Immature natural killer cell (primary cell): Measurements from ENCODE around the gene ETV6. TPM values are rescaled to one million over a fixed set of nuclear protein-coding genes. Genes with fewer than 3 reads are reported as not detected.

Source experiments
- DNase-seq, 3 donors: peaks; one replicate each; pipeline ENCODE4 v3.0.0; 2022; ENCODE audit warnings: mixed read lengths in 1 of 3
- H3K27ac Mint-ChIP-seq, 6 donors: one replicate each; pipeline ENCODE4 v1.8.0; 2020; ENCODE audit warnings: mixed read lengths in 6 of 6, mild to moderate bottlenecking in 5 of 6, inconsistent platforms in 4 of 6, moderate library complexity in 3 of 6
- H3K27me3 Mint-ChIP-seq, 3 donors: one replicate each; pipeline ENCODE4 v1.8.0; 2020 to 2021; ENCODE audit warnings: low read depth in 3 of 3, mild to moderate bottlenecking in 3 of 3, mixed read lengths in 3 of 3, moderate library complexity in 3 of 3, inconsistent platforms in 1 of 3
- H3K36me3 Mint-ChIP-seq, 3 donors: one replicate each; pipeline ENCODE4 v1.8.0; 2020; ENCODE audit warnings: mixed read lengths in 3 of 3, inconsistent platforms in 2 of 3, mild to moderate bottlenecking in 2 of 3
- H3K4me1 Mint-ChIP-seq, 2 donors: one replicate each; pipeline ENCODE4 v1.8.0; 2020; ENCODE audit warnings: inconsistent platforms in 2 of 2, mild to moderate bottlenecking in 2 of 2, mixed read lengths in 2 of 2, moderate library complexity in 1 of 2
- H3K4me3 Mint-ChIP-seq, 5 donors: one replicate each; pipeline ENCODE4 v1.8.0; 2020; ENCODE audit warnings: mild to moderate bottlenecking in 5 of 5, mixed read lengths in 5 of 5, inconsistent platforms in 3 of 5, moderate library complexity in 3 of 5
- H3K9me3 Mint-ChIP-seq, 6 donors: one replicate each; pipeline ENCODE4 v1.8.0; 2020; ENCODE audit warnings: mild to moderate bottlenecking in 6 of 6, mixed read lengths in 6 of 6, inconsistent platforms in 4 of 6, moderate library complexity in 3 of 6
- polyA plus RNA-seq, 3 donors: library from polyadenylated mRNA; unstranded; fragments of 300-500 nt; fragmentation: Illumina TruSeq; gene quantifications; one replicate each; pipeline ENCODE4 v1.2.3, GENCODE V29; 2021

ETV6 gene
- polyA plus RNA-seq, 3 donors from 2014 or later, result 3.0 to 5.4 (median 3.2) TPM

DNA sequence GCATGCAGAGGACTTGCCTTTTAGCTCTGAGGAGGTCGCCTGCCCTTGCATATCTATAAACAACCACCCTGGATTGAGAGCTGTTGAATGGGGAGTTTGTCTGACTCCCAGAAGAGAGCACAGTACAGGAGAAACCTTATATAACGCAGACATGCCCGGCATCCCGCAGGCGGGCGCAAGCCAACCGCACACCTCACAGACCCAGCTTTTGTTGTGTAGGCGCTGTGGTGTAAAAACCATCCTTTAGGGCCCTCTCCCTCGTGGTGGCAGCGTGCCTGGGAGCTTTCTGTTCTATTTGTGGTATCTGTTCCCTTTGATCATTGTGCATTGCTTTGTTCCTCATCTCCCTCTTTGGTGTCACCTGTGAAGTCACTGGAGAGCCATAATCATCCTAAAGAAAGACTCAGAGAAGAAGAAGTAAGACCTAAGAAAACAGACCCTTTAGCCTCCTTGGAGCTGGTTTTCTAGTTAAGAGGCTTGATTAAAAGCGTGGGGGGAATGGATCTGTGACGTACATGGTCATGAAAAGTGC, 77.7 kb downstream of the ETV6 start:
- H3K27ac Mint-ChIP-seq, result peak overlapping the region in 3 of 6 donors; percentile 22 to 47 (median 23)
- no peak overlapping the region for H3K4me3 Mint-ChIP-seq
- H3K9me3 Mint-ChIP-seq, result no peaks in the 10 kb centered on the region
- peaks cover 0 to 6% (median 3%) of the 10 kb centered on the region in 3 donors for H3K36me3 Mint-ChIP-seq
- H3K4me1 Mint-ChIP-seq, result peaks cover 44 to 57% of the 10 kb centered on the region in 2 donors
- DNase-seq, result peak in 2 of 3 donors; percentile 4 to 7
- peaks cover 0 to 1% (median 0%) of the 10 kb centered on the region in 3 donors for H3K27me3 Mint-ChIP-seq

- no peak overlapping the region for H3K27ac Mint-ChIP-seq
- peaks cover 48 to 59% of the 10 kb centered on the region in 2 donors for H3K4me1 Mint-ChIP-seq
- peaks cover 0 to 1% (median under 1%) of the 10 kb centered on the region in 3 donors for H3K27me3 Mint-ChIP-seq
- H3K9me3 Mint-ChIP-seq, result no peaks in the 10 kb centered on the region
- no peak overlapping the region for H3K4me3 Mint-ChIP-seq
- peaks cover 0 to 6% (median 3%) of the 10 kb centered on the region in 3 donors for H3K36me3 Mint-ChIP-seq
- no peak for DNase-seq
These were observed 78.8 kb downstream of the ETV6 start for GRCh38 chr12:11728154-11728755.

DNA sequence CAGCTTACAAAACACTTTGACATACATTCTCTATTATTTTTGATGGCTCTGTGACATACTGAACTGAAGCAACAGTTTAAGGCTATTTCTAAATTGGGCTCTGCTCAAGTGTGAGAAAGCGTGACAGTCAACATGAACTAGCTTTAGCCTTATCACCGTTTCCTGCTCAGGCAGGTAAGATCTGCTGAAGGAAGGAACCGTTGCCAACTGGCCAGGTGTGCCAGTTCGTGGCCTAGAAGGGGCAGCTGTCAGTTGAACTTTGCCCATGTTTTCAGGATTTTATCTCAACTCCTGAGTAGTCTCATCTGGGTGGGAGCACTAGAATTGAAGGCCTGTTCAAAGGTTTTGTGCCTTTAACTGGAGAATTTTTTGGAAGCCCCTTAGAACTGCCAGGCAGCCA, 79.5 kb downstream of the ETV6 start:
- DNase-seq, result no peak
- H3K27me3 Mint-ChIP-seq, result peaks cover 0 to 3% (median 2%) of the 10 kb centered on the region in 3 donors
- peak overlapping the region in 2 of 6 donors; percentile 32 to 46 for H3K27ac Mint-ChIP-seq
- peaks cover 50 to 59% of the 10 kb centered on the region in 2 donors for H3K4me1 Mint-ChIP-seq
- peaks cover 0 to 6% (median 3%) of the 10 kb centered on the region in 3 donors for H3K36me3 Mint-ChIP-seq
- H3K9me3 Mint-ChIP-seq, result no peaks in the 10 kb centered on the region
- no peak overlapping the region for H3K4me3 Mint-ChIP-seq

GRCh38 chr12:11729439-11730150, 80.1 kb downstream of the ETV6 start:
- peak overlapping the region in 3 of 6 donors; percentile 46 to 69 (median 66) for H3K27ac Mint-ChIP-seq
- H3K9me3 Mint-ChIP-seq, result no peaks in the 10 kb centered on the region
- H3K36me3 Mint-ChIP-seq, result peaks cover 0 to 6% (median 3%) of the 10 kb centered on the region in 3 donors
- no peak for DNase-seq
- peaks cover 45 to 60% of the 10 kb centered on the region in 2 donors for H3K4me1 Mint-ChIP-seq
- no peak overlapping the region for H3K4me3 Mint-ChIP-seq
- H3K27me3 Mint-ChIP-seq, result peaks cover 0 to 3% (median 2%) of the 10 kb centered on the region in 3 donors

DNA sequence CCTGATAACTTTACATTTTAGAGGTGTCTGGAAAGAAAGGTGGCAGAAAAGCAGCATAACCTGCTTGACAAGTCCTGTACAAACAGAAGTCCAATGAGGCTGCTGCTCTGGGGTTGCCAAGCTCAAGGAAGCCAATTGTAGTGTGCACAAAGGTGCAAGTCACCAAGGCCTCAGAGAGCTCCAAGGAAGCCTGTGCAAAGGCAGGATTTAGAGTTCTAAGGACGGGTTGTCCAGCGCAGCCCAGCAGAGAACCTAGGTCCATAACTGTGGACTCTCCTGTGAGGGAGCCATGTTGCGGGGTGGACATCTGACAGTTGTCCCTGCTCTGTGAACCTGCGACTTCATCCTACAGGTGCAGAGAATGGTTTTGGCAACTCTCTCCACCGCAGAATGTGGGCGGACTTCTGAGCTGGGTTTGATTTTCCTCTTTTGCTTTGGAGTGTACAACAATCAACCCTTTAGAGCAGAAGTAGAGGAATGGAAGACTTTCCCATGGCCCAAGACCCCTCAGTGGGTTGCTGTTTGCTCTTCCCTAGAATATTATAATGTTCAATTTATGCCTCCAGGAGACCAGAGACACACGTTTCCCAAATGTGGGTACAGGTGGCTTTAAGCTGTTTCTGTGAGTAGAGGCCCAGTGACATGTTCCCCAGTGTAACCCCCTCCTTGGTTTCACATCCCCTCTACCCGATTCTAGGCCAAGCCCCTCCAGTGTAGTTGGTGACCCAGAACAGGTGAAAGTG, 81.0 kb downstream of the ETV6 start:
- H3K4me3 Mint-ChIP-seq, result peak overlapping the region in 2 of 5 donors; percentile 15
- peaks cover 0 to 3% (median 2%) of the 10 kb centered on the region in 3 donors for H3K27me3 Mint-ChIP-seq
- H3K27ac Mint-ChIP-seq, result peak overlapping the region; percentile 12 to 90 (median 58)
- peaks cover 0 to 6% (median 3%) of the 10 kb centered on the region in 3 donors for H3K36me3 Mint-ChIP-seq
- no peaks in the 10 kb centered on the region for H3K9me3 Mint-ChIP-seq
- H3K4me1 Mint-ChIP-seq, result peaks cover 48 to 66% of the 10 kb centered on the region in 2 donors
- no peak for DNase-seq

DNA sequence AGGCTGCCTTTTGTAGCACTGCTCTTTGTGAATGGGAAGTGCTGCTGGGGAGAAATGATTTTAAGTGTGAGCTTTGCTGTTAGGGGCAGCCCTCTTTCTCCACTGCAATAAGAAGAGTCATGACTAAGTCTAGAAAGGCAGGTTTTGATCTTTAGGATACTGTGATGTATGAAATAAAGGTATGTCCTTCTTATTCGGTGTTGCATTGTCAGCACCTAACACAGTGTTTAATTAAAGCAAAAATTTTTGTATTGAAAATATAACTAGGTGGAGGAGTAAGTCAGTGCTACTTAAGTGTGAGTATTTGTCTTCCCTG, 81.5 kb downstream of the ETV6 start:
- H3K36me3 Mint-ChIP-seq, result peaks cover 0 to 2% (median 0%) of the 10 kb centered on the region in 3 donors
- H3K9me3 Mint-ChIP-seq, result no peaks in the 10 kb centered on the region
- peaks cover 0 to 3% (median 2%) of the 10 kb centered on the region in 3 donors for H3K27me3 Mint-ChIP-seq
- H3K27ac Mint-ChIP-seq, result peak overlapping the region; percentile 12 to 90 (median 58)
- DNase-seq, result no peak
- peak overlapping the region in 4 of 5 donors; percentile 4 to 15 (median 10) for H3K4me3 Mint-ChIP-seq
- peaks cover 43 to 60% of the 10 kb centered on the region in 2 donors for H3K4me1 Mint-ChIP-seq

DNA sequence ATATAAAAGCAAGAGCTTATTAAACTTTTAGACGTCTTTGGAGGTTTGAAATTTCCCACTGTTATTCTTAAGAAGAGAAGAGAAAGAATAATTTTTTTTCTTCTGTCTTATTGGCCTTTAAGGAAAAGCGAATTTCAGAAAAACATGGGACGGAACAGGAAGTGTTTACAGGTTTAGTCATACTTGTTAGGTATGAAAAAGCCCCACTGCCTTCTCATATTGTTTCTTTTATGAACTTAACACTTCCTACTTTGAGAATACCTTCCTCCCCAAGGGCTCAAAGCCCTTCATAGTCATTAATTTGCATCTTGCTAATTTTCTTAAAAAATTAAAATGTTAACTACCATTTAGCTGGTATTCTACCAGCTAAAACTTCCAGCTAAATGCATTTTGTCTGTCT, 82.0 kb downstream of the ETV6 start:
- Mint-ChIP-seq H3K4me3 (peak overlapping the region in 2 of 5 donors; percentile 4 to 15), H3K36me3 (no peaks in the 10 kb centered on the region), H3K27ac (peak overlapping the region in 3 of 6 donors; percentile 42 to 63 (median 60)), H3K9me3 (no peaks in the 10 kb centered on the region), H3K27me3 (peaks cover 1 to 3% (median 2%) of the 10 kb centered on the region in 3 donors), H3K4me1 (peaks cover 39 to 57% of the 10 kb centered on the region in 2 donors)
- no peak for DNase-seq

DNA sequence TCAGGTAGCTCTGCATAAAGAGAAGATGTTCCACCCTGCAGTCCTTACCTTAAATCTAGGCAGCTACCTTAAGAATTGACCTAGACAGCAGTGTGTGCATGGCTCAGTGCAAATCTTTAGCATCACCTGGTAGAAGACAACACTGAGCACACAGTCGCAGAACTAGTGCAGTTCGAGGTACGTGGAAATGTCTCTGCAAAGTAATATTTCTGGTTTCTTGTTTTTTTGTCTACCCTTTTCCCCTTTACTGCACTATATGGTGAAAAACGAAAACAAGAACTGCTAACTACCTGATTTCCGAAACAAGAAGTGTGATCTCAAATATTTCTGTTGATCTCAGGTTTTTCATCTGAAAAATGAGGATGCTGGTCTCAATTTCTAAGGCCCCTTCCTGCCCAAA, 82.5 kb downstream of the ETV6 start:
- H3K36me3 Mint-ChIP-seq, result no peaks in the 10 kb centered on the region
- peaks cover 2 to 3% (median 2%) of the 10 kb centered on the region in 3 donors for H3K27me3 Mint-ChIP-seq
- H3K4me3 Mint-ChIP-seq, result no peak overlapping the region
- H3K27ac Mint-ChIP-seq, result peak overlapping the region in 1 of 6 donors; percentile 67
- no peaks in the 10 kb centered on the region for H3K9me3 Mint-ChIP-seq
- H3K4me1 Mint-ChIP-seq, result peaks cover 36 to 57% of the 10 kb centered on the region in 2 donors
- no peak for DNase-seq

- H3K4me1 Mint-ChIP-seq, result peaks cover 33 to 53% of the 10 kb centered on the region in 2 donors
These were observed 83.2 kb downstream of the ETV6 start for GRCh38 chr12:11732715-11733114.

GRCh38 chr12:11734580-11735180, 85.2 kb downstream of the ETV6 start:
- peaks cover 30 to 45% of the 10 kb centered on the region in 2 donors for H3K4me1 Mint-ChIP-seq
- H3K27ac Mint-ChIP-seq, result no peak overlapping the region
- H3K9me3 Mint-ChIP-seq, result no peaks in the 10 kb centered on the region
- H3K36me3 Mint-ChIP-seq, result no peaks in the 10 kb centered on the region
- H3K27me3 Mint-ChIP-seq, result peaks cover 2 to 3% (median 2%) of the 10 kb centered on the region in 3 donors
- no peak overlapping the region for H3K4me3 Mint-ChIP-seq
- no peak for DNase-seq

More at GRCh38 chr12:11732715-11733114, 83.2 kb downstream of the ETV6 start:
- H3K4me3 Mint-ChIP-seq, result peak overlapping the region in 1 of 5 donors; percentile 37
- no peaks in the 10 kb centered on the region for H3K9me3 Mint-ChIP-seq
- H3K27ac Mint-ChIP-seq, result peak overlapping the region in 3 of 6 donors; percentile 25 to 77 (median 67)
- peaks cover 2 to 3% (median 2%) of the 10 kb centered on the region in 3 donors for H3K27me3 Mint-ChIP-seq
- no peaks in the 10 kb centered on the region for H3K36me3 Mint-ChIP-seq
- DNase-seq, result no peak

- Mint-ChIP-seq H3K4me3 (no peak overlapping the region), H3K36me3 (peaks cover 0 to under 1% (median 0%) of the 10 kb centered on the region in 3 donors), H3K9me3 (no peaks in the 10 kb centered on the region), H3K27me3 (peaks cover under 1 to 2% (median 2%) of the 10 kb centered on the region in 3 donors), H3K27ac (no peak overlapping the region), H3K4me1 (peaks cover 17 to 34% of the 10 kb centered on the region in 2 donors)
- DNase-seq, result no peak
These were observed 89.0 kb downstream of the ETV6 start for GRCh38 chr12:11738450-11738849.

DNA sequence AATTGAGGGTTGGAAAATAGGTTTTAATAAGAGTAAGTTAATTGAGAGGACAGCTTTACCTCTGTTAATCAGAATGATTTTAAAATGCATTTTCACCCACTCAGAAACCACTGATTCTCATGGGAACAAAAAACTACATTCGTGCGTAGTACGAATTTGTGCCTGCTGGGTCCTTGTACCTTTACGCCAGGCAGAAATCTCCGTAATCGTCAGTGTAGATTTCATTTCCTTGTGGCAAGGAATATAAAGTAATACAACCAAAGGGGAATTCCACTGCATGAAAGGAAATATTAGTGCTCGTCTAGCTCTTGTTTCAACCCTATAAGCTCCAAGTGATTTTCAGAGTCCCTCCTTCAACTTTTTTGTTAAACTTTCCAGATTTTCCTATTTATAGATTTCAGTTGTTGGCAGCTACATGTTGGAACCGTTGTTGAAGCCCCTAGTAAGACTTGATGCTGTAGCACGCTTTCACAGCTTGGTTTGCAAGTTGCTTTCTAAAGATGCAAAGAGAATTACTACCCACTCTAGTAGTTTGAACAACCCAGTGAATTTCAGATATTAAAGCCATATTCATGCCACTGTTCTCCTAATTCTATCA, 90.6 kb downstream of the ETV6 start:
- peaks cover 0 to 4% (median 0%) of the 10 kb centered on the region in 3 donors for H3K36me3 Mint-ChIP-seq
- H3K4me3 Mint-ChIP-seq, result no peak overlapping the region
- peaks cover 0 to 2% (median 2%) of the 10 kb centered on the region in 3 donors for H3K27me3 Mint-ChIP-seq
- no peaks in the 10 kb centered on the region for H3K9me3 Mint-ChIP-seq
- H3K4me1 Mint-ChIP-seq, result peaks cover 21 to 45% of the 10 kb centered on the region in 2 donors
- no peak overlapping the region for H3K27ac Mint-ChIP-seq
- no peak for DNase-seq
